Activated T-helper 2 cell treated with anti-CD3 and anti-CD28 coated beads, Interferon-gamma antibody, Interleukin-2, Interleukin-4, amounts not matched to agents 10 μg/mL and 5 μg/mL and 100 μg/mL, durations not matched to agents 14 hours and 24 hours and 36 hours (primary cell): ENCODE data around the gene LAMB4. TPM values are rescaled to one million over a fixed set of nuclear protein-coding genes. Genes with fewer than 3 reads are reported as not detected.

Experiments used
- DNase-seq: peaks from one replicate; pipeline ENCODE4 v3.0.0; 2021; ENCODE audit warnings: low spot score
- H3K27ac Mint-ChIP-seq: one replicate; pipeline ENCODE4 v1.8.0; 2021; ENCODE audit warnings: mixed read lengths
- H3K27me3 Mint-ChIP-seq: one replicate; pipeline ENCODE4 v1.8.0; 2021; ENCODE audit warnings: low read depth, mixed read lengths
- H3K36me3 Mint-ChIP-seq: one replicate; pipeline ENCODE4 v1.8.0; 2021; ENCODE audit warnings: low read depth, mixed read lengths
- H3K4me1 Mint-ChIP-seq: one replicate; pipeline ENCODE4 v1.8.0; 2021; ENCODE audit warnings: low read depth, mixed read lengths
- H3K4me3 Mint-ChIP-seq: one replicate; pipeline ENCODE4 v1.8.0; 2021; ENCODE audit warnings: low read depth, mild to moderate bottlenecking, moderate library complexity, mixed read lengths
- H3K9me3 Mint-ChIP-seq: one replicate; pipeline ENCODE4 v1.8.0; 2021; ENCODE audit warnings: mixed read lengths
- intact Hi-C: fragments of 100-400 bp; cut with micrococcal nuclease; formaldehyde crosslinking; loops from one replicate; pipeline ENCODE4 v1.15.1; 2023
- total RNA-seq: library from RNA; stranded (reverse); gene quantifications from 2 replicates; pipeline ENCODE4 v1.2.3, GENCODE V29; 2022

The LAMB4 gene, protein sequence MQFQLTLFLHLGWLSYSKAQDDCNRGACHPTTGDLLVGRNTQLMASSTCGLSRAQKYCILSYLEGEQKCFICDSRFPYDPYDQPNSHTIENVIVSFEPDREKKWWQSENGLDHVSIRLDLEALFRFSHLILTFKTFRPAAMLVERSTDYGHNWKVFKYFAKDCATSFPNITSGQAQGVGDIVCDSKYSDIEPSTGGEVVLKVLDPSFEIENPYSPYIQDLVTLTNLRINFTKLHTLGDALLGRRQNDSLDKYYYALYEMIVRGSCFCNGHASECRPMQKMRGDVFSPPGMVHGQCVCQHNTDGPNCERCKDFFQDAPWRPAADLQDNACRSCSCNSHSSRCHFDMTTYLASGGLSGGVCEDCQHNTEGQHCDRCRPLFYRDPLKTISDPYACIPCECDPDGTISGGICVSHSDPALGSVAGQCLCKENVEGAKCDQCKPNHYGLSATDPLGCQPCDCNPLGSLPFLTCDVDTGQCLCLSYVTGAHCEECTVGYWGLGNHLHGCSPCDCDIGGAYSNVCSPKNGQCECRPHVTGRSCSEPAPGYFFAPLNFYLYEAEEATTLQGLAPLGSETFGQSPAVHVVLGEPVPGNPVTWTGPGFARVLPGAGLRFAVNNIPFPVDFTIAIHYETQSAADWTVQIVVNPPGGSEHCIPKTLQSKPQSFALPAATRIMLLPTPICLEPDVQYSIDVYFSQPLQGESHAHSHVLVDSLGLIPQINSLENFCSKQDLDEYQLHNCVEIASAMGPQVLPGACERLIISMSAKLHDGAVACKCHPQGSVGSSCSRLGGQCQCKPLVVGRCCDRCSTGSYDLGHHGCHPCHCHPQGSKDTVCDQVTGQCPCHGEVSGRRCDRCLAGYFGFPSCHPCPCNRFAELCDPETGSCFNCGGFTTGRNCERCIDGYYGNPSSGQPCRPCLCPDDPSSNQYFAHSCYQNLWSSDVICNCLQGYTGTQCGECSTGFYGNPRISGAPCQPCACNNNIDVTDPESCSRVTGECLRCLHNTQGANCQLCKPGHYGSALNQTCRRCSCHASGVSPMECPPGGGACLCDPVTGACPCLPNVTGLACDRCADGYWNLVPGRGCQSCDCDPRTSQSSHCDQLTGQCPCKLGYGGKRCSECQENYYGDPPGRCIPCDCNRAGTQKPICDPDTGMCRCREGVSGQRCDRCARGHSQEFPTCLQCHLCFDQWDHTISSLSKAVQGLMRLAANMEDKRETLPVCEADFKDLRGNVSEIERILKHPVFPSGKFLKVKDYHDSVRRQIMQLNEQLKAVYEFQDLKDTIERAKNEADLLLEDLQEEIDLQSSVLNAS (N-terminal part only)
- total RNA-seq, result not detected in 2 replicates

DNA sequence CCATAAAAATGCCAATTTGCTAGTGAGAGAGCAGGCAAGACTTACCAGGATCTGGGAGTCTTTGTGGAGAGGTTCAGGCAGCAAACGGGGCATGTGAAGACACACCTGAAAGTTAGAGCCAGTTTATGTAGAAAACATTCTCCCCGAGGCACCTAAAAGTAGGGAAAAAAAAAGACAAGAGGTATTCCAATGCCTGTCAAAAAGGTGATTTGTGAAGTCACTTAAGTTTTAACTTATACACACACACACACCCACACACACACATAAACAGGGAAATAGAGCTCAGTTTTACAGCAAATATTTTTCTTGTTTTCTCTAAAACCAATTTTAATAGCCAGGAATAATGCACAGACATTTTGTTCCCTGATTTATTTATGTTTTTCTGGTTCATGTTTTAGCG is at the start of gene LAMB4:
LAMB4 (minus strand) TSS at position 101 of the 400 bp plus-strand sequence. CDS start 7,197 bp downstream, outside the sequence.
- H3K36me3 Mint-ChIP-seq, result no peaks in the 10 kb centered on the region
- H3K4me3 Mint-ChIP-seq, result no peak within 1 kb of the TSS
- peaks cover 20% of the 10 kb centered on the region for H3K27me3 Mint-ChIP-seq
- DNase-seq, result no peak
- peaks cover 14% of the 10 kb centered on the region for H3K4me1 Mint-ChIP-seq
- H3K9me3 Mint-ChIP-seq, result no peaks in the 10 kb centered on the region
- intact Hi-C loops, result loop anchor here (10.0 kb wide), 1 partner anchor 1265 kb away; the partner anchor contains the start of gene PIK3CG
- H3K27ac Mint-ChIP-seq, result no peak within 1 kb of the TSS

DNA sequence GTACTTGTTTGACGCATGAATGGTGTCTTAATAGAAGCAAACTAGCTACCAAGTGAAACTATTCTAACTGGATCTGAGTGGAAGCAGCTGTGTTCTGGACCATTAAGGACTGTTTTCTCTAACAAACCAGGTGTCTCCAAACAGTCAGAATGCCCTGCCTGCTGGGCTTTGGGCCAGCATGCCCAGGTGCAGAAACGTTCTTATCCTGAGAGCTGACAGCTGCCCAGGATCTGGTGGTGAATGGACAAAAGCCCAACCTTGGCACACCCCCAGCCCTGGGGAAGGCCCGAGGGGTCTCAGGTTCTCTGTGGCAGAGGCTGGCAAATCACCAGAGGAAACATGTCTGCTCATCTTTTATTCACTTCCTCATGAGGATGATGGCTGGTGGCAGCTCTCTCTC is 48.2 kb upstream of the LAMB4 start:
- Mint-ChIP-seq H3K27ac (no peak overlapping the region), H3K36me3 (no peaks in the 10 kb centered on the region), H3K27me3 (peaks cover 9% of the 10 kb centered on the region), H3K4me3 (no peak overlapping the region), H3K4me1 (no peaks in the 10 kb centered on the region), H3K9me3 (no peaks in the 10 kb centered on the region)
- no peak for DNase-seq
- intact Hi-C loops, result no loop called here

DNA sequence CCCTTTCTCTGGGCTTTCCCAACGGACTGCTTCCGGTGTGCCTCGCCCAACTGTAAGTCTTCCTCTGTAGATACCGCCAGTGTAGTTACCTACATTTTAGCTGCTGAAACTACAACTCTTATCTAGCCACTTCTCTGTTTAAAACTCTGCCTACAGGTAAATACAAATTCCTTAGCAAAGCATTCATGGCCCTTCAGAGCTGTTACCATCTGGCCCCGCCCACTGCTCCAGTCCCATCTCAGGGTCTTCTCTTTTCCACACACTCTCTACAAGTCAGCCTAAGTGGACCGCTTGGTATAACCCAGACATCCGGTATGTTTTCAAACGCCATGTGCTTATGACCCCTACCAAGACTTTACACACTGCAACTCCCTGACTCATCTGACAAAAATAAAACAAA is 41.0 kb upstream of the LAMB4 start:
- peaks cover 10% of the 10 kb centered on the region for H3K27me3 Mint-ChIP-seq
- H3K36me3 Mint-ChIP-seq, result no peaks in the 10 kb centered on the region
- no peaks in the 10 kb centered on the region for H3K9me3 Mint-ChIP-seq
- H3K4me3 Mint-ChIP-seq, result no peak overlapping the region
- intact Hi-C loops, result no loop called here
- DNase-seq, result no peak
- no peaks in the 10 kb centered on the region for H3K4me1 Mint-ChIP-seq
- H3K27ac Mint-ChIP-seq, result no peak overlapping the region

DNA sequence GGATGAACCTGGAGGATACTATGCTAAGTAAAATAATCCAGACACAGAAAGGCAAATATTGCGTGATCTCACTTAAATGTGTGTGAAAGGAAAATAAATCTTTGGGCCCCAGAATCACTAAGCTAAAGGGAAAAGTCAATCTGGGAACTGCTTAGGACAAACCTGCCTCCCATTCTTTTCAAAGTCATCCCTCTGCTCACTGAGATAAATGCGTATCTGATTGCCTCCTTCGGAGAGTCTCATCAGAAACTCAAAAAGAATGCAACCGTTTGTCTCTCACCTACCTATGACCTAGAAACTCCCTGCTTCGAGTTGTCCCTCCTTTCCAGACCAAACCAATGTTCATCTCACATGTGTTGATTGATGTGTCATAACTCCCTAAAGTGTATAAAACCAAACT is 40.1 kb upstream of the LAMB4 start:
- DNase-seq, result no peak
- intact Hi-C loops, result no loop called here
- no peaks in the 10 kb centered on the region for H3K9me3 Mint-ChIP-seq
- H3K27me3 Mint-ChIP-seq, result peaks cover 10% of the 10 kb centered on the region
- no peaks in the 10 kb centered on the region for H3K4me1 Mint-ChIP-seq
- H3K36me3 Mint-ChIP-seq, result no peaks in the 10 kb centered on the region
- H3K27ac Mint-ChIP-seq, result no peak overlapping the region
- H3K4me3 Mint-ChIP-seq, result no peak overlapping the region

DNA sequence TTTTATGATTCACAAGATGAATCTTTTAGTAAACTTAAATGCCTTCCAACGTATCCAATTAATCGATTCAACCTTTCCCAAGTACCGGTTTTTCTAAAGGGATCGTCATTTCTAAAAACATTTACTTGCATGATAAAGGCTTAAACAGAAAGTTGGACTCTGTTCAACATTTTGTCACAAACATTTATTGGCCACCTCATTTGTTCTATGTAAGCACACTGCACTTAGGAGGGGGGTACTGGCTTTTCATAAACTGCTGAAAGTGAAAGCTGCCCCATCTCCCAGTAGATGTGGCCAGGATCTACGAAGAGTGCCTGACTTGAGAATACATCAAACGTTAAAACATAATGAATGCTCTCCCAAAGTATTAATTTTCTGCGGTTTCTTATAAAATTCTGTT is 37.3 kb upstream of the LAMB4 start:
- Mint-ChIP-seq H3K9me3 (no peaks in the 10 kb centered on the region), H3K36me3 (no peaks in the 10 kb centered on the region)
- intact Hi-C loops, result no loop called here

DNA sequence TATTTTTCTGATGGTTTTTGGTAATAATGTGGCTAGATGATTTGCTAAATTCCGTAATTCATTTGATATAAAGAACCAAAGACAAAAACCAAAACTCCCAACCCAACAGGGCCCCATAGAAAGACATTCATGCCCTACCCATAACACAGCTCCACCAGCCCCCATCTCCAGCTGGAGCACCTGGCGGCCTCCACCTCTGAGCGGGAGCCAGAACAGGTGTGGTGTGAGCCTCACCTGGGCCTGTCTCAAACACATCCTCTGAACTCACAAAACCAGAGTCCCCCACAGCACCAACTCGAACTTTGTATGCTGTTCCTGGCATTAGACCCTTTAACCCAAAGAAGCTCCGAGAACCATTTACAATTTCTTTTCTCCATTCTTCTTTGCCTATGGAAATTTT is 36.5 kb upstream of the LAMB4 start:
- no peaks in the 10 kb centered on the region for H3K9me3 Mint-ChIP-seq

More for the DNA sequence above, 37.3 kb upstream of the LAMB4 start:
- H3K4me3 Mint-ChIP-seq, result no peak overlapping the region
- H3K27ac Mint-ChIP-seq, result no peak overlapping the region
- DNase-seq, result no peak
- no peaks in the 10 kb centered on the region for H3K4me1 Mint-ChIP-seq
- peaks cover 6% of the 10 kb centered on the region for H3K27me3 Mint-ChIP-seq

DNA sequence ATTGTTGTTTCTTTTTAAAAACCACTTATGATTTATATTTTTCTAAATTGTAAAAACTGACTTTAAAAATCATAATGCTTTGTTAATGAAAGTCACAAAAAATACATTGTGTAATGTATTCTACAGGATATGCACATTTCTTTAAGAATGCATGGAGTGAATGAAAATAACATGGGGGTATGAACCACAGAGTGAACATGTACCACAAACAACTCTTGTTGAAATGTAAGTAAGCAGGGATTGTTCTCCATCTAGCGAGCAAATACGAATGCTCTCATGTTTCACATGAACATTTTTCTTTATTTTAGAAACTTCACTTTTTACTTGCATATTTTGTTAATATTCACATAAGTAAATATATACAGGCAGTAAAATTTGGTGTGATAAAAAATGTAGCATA is 35.6 kb upstream of the LAMB4 start:
- no peak overlapping the region for H3K4me3 Mint-ChIP-seq
- H3K27ac Mint-ChIP-seq, result no peak overlapping the region

More for the DNA sequence above, 36.5 kb upstream of the LAMB4 start:
- no peaks in the 10 kb centered on the region for H3K36me3 Mint-ChIP-seq
- intact Hi-C loops, result no loop called here
- H3K4me1 Mint-ChIP-seq, result no peaks in the 10 kb centered on the region
- DNase-seq, result no peak
- H3K4me3 Mint-ChIP-seq, result no peak overlapping the region
- H3K27ac Mint-ChIP-seq, result no peak overlapping the region
- peaks cover 6% of the 10 kb centered on the region for H3K27me3 Mint-ChIP-seq

DNA sequence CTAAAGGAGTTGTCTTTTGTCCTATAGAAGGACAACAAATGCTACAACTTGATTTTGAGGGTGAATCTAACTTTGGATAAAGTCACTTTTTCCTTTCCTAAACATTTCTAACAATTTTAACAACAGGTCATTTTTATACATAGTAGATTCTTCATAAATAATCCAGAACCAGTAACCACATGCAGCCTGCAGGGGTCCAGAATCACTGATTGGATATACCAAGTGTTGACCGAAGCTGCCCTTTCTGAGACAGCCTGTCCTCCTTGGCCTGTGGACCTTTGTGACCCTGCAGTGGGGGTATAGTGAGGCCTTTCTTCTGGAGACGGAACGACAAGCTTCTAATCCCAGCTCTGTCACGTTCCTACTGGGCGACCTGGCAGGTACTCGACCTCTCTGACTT is 34.8 kb upstream of the LAMB4 start:
- no peaks in the 10 kb centered on the region for H3K36me3 Mint-ChIP-seq
- H3K9me3 Mint-ChIP-seq, result no peaks in the 10 kb centered on the region
- no peak for DNase-seq
- H3K27ac Mint-ChIP-seq, result no peak overlapping the region
- intact Hi-C loops, result no loop called here
- no peak overlapping the region for H3K4me3 Mint-ChIP-seq
- H3K27me3 Mint-ChIP-seq, result peaks cover 10% of the 10 kb centered on the region
- no peaks in the 10 kb centered on the region for H3K4me1 Mint-ChIP-seq

More for the DNA sequence above, 35.6 kb upstream of the LAMB4 start:
- Mint-ChIP-seq H3K9me3 (no peaks in the 10 kb centered on the region), H3K27me3 (peaks cover 5% of the 10 kb centered on the region), H3K4me1 (no peaks in the 10 kb centered on the region), H3K36me3 (no peaks in the 10 kb centered on the region)
- DNase-seq, result no peak
- intact Hi-C loops, result no loop called here

DNA sequence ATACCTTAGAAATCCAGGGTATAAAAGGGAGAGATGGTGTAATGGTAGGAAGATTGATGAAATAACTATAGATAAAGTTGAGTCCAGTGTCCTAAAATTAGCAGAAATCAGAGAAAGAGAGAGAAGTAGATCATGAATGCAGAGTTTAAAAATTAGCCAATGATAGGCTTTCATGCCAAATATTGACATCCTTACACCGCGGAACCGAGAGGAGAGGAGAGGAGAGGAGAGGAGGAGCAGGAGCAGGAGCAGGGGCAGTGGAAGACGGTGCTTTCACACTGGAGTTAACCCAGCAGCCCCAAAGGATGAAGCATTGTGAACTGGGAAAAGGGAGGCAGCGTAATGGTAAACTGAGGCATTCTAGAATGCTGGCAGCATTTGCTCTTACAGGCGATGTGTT is 34.2 kb upstream of the LAMB4 start:
- Mint-ChIP-seq H3K36me3 (no peaks in the 10 kb centered on the region), H3K9me3 (no peaks in the 10 kb centered on the region), H3K27me3 (peaks cover 13% of the 10 kb centered on the region), H3K4me3 (no peak overlapping the region), H3K27ac (no peak overlapping the region), H3K4me1 (no peaks in the 10 kb centered on the region)
- no peak for DNase-seq
- intact Hi-C loops, result no loop called here

DNA sequence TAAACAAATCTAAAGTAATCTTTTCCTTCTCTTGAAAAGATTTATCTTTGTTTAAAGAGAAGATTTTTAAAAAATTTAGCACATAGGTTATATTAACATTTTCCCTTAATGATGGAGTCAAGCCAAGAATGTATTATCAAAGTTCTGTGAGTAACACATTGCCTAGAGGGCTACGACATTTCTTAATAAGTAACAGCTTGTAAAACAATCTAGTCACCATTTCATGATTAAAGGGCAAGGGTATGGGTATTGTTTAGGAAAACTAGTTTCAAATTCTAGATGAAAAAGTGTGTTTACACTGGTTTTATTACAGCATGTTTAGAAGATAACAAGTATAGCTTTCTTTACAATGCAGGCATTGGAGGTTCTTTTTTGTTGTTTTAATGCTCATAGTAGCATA is 28.6 kb upstream of the LAMB4 start:
- intact Hi-C loops, result no loop called here
- H3K4me3 Mint-ChIP-seq, result no peak overlapping the region
- H3K36me3 Mint-ChIP-seq, result no peaks in the 10 kb centered on the region
- no peak for DNase-seq
- no peak overlapping the region for H3K27ac Mint-ChIP-seq
- peaks cover 2% of the 10 kb centered on the region for H3K4me1 Mint-ChIP-seq
- peaks cover 33% of the 10 kb centered on the region for H3K27me3 Mint-ChIP-seq
- no peaks in the 10 kb centered on the region for H3K9me3 Mint-ChIP-seq

DNA sequence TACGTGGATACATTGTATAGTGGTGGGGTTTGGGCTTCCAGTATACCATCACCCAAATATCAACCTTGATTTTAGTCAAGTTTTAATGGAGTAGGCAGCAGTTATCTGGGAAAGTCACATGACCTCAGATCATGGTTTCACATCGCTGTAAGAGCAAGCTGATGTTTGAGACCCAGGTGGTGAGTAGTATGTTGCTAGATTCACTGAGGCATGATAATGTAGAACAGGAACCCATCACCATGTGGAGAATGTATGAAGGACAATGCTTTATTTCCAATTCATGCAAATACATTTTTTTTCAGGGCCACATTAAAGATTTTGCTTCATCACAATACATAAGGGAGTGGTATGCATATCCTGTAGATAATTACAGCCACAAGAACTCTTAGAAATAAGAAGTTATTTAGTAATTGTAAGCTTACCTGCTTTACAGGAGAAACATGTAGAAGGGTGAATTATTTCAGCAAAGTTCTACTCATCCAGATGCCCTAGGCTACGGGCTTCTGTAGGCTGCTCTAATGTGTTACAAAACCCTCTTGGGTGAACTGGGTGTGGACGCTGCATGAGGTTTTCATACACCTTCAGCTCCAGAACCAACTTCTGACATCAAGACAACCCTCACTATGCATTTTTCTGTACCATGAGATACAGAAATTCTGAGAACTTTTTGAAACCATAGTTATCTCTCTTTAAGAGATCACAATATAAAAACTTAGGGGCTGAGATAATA is 27.6 kb upstream of the LAMB4 start:
- DNase-seq, result no peak
- no peak overlapping the region for H3K27ac Mint-ChIP-seq
- H3K36me3 Mint-ChIP-seq, result no peaks in the 10 kb centered on the region
- H3K4me1 Mint-ChIP-seq, result peaks cover 2% of the 10 kb centered on the region
- intact Hi-C loops, result no loop called here
- H3K27me3 Mint-ChIP-seq, result peaks cover 36% of the 10 kb centered on the region
- H3K4me3 Mint-ChIP-seq, result no peak overlapping the region
- no peaks in the 10 kb centered on the region for H3K9me3 Mint-ChIP-seq
